Stimulated activated CD8-positive, alpha-beta memory T cell treated with anti-CD3 and anti-CD28 coated beads, Interleukin-12 subunit alpha, Interleukin-12 subunit beta, amount 100 ng/mL, for 24 hours (primary cell): ENCODE results near the gene SUPT3H.
A peak's percentile ranks its signal among the peaks of the same experiment; 100 is the strongest.

Experiments
- DNase-seq: peaks from one replicate; pipeline ENCODE4 v3.0.0-alpha.2; 2020; ENCODE audit errors: extremely low read depth

Gene SUPT3H

DNA sequence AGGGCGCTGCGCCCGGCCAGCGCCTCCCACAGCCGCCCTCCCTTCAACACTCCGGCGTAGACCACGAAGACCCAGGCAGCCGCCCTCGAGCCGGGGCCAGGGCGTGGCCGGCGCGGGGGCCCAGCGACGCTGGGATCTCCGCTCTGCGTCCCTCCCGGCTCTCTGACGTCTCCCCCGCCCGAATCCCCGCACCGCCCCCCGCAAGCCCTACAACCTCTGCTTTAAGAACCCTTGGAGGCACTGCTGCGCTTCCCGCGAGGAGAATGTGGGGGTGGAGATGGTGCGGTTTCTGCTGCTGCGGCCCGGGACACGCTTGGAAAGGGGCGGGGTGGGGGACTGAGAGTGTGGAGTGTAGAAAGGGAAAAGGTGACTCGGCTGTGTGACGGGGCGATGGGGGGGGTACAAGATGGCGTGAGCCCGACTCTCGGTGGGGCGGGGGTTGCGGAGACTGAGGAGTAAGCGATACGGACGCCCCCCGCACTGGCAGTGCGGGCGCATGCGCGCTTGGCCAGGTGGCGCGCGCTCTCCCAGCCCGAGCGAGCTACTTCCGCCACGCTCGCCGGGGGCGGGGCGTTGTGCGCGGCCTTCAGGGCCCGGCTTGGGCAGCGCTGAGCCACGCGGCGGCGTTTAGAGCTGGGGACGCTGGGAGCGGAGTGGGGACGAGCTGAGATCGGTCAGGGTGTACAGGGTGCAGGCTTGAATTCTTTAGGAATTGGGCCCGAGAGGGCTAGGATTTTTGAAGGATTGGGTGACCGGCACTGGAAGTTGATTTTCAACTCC lies at the start of gene SUPT3H:
SUPT3H (minus strand) TSS at position 381 of the 780 bp plus-strand sequence.
- DNase-seq, result peak; percentile 92

DNA sequence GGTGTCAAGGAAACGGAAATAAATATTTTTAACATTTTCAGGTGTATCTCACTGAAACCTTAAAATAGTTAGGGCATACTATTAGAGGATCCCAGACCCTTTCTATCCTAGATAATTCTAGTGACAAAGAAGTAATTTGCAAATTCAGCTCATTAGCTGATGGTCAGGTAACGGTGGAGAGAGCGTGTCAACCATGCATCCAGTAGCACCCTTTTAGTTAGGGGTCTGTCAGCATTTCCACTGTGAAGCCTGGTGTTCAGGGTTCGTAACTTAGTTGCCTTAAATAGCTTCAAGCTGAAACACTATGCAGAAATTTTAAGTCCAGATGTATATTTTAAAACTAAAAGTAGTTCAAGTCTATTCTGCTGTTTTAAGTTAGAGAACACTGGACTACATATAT lies 48.5 kb upstream of the SUPT3H start:
- no peak for DNase-seq

DNA sequence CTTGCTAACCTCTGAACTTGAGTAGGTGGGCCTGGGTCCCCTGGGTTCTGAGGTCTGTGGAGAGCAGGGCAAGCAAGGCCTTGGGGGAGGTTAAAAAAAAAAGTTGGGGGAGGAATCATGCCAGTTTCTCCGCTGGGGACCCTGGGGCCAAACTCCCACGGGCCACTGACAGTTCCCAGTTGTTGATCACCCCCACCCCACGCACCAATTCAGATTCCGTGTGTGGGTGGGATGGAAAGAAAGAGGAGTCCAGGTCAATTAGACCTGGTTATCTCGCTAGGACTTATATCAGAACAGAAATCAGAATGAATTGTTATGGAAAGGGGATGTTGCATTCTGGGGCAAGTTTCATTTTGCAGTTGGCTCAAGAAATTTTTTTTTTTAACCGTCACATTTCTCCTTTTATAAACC lies 46.7 kb upstream of the SUPT3H start:
- DNase-seq, result no peak

DNA sequence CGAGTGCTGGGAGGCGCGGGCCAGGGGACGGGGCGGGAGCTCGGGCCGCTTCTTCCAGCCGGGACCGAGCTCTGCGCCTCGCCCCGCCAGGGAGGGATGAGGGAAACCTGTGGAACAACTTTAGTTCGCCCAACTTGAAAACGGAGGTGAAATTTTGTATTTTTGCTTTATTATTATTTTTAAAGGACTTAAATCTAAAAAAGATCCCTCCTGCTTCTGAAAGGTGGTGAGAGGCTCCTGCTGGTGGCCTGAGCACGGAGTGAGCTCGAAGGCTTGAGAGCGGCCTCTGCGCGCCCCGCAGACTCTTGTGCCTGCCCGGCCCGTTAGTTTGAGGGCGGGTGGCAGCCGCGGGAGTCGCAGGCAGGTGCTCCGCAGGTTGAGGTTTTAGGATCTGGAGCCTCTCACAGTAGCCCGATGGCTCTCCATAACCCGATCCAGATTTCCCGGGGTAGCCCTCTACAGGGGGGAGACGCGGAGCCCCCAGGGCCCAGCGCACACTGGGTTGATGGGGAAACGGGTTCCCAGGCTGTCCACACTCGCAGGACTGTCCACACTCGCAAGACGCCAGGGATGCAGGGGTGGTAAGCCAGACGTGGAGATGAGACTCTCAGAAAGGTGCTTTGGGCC lies 46.2 kb upstream of the SUPT3H start:
- DNase-seq, result no peak

DNA sequence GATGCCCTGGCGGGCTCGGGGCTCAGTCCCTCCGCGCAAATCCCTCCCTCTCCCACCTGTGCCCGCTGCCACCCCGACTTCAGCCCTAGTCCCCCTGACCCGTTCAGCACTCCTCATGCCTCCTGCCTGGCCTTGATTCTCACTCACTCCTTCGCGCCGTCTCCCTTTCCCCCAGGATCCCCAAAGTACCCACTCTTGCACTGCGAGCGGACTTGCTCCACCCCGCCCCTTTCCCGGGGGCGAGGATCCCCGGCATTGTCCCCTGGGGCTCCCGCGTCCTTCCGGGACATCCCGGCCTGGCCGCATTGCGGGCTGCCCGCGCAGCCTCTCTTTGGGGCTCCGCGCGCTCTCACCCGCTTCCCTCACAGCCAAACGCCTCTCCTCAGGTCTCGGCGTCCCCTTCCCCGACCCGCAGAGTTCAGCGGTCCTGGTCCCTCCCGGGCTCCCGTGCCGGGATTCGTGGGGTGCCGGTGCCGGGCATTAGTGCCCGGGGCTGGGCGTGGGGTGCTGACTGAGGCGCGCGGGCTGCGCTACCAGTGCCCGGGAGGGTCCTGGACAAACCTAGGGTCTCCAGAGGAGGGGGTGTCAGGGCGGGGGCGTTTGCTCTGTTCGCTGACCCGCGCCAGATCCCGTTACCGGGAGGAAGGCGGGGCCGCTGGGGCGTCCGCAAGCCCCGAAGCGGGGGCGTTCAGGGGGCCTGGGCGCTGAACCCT lies 45.5 kb upstream of the SUPT3H start:
- no peak for DNase-seq

DNA sequence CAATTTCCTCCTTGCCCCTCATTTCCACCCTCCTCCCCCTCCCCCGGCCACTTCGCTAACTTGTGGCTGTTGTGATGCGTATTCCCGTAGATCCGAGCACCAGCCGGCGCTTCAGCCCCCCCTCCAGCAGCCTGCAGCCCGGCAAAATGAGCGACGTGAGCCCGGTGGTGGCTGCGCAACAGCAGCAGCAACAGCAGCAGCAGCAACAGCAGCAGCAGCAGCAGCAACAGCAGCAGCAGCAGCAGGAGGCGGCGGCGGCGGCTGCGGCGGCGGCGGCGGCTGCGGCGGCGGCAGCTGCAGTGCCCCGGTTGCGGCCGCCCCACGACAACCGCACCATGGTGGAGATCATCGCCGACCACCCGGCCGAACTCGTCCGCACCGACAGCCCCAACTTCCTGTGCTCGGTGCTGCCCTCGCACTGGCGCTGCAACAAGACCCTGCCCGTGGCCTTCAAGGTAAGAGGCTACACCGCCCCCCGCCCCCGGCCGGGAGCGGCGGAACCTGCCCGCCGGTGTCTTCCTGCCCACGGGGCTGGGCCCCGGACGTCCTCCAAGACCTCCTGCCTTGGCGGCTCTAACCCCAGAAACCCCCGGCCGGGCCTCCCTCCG lies 44.9 kb upstream of the SUPT3H start:
- DNase-seq, result no peak

DNA sequence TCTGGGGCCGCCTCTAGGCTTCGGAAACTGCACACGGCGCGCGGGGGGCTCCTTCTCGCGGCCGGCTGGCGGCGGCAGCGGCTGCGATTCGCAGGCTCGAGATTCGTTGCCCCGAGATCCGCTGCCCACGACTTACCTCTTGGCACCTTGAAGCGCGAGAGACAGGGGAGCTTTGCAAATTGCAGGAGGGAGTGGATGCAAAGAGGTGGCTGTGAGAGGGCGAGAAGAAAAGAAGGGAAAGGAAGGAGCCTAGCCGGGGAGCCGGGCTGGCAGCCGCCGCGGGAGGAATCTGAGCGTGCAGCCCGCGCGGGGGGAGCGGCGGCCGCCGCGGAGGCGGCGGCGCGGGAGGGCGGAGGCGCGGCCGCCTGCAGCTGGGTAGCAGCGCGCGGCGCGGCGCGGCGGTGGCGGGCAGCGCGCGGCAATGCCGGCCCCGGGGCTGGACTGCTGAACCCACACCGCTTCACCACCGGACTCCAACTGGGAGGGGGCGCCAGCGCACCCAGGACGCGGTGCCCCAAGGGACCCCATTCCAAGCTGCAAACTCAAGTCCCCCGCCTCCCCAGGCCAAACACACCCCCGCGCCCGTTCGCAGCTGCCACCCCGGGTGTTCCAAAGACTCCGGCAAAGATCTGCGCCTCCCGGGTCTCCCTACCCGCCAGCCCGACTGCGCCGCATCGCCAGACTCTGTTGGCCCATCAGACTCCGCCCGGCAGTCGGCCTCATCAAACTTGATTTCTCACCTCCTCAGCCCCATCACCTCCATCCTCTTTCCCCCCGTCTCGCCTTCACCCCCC lies 44.2 kb upstream of the SUPT3H start:
- DNase-seq, result no peak

DNA sequence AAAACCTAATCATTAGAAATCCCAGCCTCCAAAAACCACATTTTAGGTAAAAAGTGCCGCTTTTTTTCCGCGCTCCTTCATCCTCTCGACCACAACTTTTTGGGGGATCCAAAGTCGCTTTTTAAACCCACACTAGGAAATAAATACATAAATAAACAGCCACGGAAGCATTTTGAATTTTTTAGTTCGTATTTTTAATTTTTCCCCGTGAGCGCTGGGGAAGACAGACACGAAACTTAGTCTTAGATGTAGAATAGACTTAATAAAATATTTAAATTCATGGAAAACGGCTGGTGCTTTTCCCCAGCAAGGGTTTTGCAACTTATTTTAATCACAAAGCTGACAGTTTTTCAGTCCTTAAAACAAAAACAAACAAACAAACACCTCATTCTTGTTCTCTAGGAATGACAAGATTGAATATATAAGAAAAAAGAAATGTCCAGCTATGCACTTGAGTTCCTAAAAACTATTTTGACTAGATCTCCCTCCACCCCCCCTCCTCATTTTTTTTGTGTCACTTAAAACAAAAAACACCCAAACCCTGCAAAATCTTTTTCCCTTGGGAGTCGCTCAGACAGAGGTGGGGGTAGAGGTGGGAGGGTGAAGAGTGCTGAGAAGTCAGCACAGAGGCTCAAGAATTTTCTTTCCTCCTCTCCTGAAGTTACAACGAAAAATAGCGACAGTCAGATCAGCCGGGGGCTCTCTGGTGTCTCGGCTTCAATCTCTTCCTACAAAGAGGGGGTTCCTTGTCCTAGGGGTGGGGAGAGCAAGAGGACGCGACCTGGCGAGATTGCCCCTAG lies 43.4 kb upstream of the SUPT3H start:
- DNase-seq, result no peak

DNA sequence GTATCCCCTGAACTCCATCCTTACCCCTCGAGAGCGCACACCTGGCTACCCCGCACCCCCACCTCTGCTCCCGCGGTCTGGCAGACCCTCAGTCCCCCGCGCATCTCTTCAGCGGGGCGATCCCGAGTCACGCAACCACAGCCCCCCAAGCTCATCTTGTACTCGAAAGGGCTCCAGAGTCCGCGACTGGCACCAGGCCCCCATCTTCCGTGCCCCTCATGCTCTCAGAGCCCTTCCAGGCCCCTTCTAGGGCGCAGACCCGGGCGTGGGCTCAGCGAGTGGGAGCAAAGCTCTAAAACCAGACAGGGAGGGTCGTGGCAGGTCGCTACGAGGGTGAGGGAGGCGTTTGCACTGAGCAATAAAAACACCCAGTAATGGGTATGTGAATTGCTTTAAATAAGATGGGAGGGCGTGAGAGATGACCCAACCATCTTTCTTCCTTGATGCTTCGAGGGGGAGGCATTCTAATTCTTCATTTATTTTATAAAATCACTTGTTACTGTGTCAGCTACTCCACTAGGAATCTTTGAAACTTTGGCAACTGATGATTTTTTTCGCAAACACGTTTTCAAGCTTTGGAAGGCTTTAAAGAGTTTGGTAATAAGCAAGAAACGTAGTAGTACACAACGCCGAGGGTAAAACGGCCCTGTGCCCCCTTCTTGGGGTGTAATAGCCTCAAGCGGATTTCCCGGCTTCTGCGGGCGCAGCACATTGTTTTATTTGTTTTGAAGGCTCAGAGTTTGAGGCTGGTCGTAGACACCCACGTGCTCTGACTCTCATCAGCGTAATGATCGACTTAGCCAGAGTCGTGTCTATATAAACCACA lies 42.6 kb upstream of the SUPT3H start:
- DNase-seq, result no peak

DNA sequence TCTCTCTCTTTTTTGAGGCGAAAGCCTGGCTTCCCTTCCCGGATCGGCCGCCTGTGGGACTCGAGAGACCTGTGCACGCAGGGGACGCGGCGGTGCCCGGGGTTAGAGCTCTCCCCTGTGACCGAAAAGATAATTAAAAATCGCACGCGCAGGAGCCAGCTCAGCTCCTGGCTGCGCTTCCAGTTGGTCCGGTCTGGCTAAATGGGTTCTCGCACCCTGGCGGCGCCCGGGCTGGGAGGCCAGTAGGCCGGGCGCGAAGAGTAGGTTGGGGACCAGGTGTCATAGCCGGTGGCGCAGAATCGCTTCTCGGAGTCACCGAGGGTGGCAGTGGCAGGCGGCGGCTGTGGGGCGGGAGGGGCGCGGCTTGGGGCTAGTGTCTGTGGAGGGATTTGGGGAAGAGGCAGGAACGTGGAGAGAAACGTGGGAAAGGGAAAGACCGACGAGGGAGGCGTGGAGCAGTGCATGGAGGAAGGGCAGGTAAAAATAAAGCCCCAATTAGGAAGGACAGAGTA lies 41.9 kb upstream of the SUPT3H start:
- no peak for DNase-seq

DNA sequence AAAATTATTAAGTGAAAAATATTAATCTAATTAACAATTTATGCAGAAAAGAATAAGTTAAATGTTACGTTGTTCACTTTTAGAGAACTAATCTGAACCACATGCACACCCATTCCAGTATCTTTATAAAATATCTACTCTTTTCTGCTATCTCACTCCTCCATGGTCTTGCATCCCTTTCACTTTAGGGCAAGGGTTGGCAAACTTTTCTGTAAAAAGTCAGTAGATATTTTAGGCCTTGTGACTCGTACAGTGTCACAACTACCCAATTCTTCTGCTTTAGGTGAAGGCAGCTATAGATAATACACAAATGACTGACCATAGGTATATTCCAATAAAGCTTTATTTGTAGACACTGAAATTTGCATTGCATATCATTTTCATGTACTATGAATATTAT lies 39.7 kb upstream of the SUPT3H start:
- DNase-seq, result no peak

DNA sequence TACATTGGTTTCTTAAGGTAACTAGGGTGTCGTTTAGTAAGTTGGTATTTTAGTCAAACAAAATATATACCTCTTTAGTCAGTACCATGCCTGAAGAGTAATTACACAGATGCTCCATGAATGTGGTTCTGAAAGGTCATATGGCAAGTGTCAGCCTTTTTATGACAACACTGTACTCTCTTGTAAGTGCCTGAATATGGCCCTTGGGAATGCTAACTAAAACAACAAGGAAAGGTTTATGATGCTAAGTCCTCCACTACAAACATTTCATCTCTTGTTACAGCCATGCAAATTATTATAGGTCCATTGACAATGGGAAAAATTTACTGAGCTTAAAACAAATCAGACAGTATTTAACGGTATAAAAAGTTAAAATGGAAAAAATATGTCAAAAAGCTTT lies 39.0 kb upstream of the SUPT3H start:
- no peak for DNase-seq

DNA sequence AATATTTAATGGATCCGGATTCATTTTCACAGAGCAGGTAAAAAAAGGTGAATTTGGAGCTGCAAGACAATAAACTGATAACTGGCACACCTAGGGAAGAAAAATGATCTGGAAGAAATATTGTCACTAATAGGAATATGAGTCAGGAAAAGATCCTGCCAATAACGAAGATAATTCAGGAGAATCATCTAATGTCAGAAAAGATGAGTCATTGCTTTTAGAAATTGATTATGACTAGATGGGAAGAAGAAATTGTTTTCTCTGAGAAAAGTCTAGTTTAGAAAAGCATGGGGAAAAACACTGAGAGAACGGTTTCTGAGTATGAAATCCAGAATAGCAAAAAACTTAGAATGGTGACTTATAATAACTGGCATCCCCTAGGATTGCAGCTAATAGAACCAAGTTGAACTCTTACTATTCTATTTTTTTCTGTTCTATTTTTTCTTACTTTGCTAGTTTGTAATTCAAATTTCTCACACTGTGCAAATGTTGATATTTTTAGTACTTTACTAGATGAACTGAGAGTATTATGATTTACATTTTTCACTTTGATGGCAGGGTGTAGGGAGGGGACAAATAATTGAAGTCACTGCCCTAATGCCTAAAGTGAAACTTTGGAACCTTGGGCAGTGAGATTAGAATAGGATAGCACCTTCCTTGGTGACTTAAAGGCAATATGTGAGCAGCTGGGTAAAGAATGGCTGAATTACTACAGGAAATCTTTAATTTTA lies 38.2 kb upstream of the SUPT3H start:
- no peak for DNase-seq

DNA sequence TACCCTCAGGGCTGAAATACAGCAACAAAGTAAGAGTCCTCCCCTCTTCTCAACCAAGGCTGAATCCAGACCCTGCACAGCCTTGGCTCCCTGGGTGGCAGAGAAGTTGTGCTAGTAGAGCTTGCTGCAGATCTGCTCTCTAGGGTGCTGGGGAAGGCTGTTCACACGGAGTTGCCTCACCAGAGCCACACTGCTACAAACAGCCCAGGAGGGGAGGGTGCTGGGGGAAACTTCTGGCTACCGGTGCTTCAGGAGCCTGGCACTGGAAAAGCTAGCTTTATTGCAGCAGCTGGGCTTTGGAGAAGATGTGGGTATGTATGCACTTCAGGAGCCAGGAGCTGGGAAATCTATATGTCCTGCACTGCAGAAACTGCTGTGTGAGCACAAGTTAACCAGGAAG lies 37.6 kb upstream of the SUPT3H start:
- DNase-seq, result no peak

DNA sequence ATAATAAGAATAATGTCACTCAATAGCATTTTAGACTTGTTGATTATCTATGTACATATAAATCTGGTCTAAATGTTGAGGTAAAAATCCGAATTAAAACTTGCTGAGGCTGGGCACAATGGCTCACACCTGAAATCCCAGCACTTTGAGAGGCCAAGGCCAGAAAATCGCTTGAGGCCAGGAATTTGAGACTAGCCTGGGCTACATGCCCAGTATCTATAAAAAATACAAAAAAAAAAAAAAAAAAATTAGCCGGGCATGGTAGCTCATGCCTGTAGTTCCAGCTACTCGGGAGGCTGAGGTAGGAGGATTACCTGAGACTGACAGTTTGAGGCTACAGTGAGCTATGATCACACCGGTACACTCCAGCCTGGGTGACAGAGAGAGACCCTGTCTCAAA lies 34.2 kb upstream of the SUPT3H start:
- DNase-seq, result no peak

DNA sequence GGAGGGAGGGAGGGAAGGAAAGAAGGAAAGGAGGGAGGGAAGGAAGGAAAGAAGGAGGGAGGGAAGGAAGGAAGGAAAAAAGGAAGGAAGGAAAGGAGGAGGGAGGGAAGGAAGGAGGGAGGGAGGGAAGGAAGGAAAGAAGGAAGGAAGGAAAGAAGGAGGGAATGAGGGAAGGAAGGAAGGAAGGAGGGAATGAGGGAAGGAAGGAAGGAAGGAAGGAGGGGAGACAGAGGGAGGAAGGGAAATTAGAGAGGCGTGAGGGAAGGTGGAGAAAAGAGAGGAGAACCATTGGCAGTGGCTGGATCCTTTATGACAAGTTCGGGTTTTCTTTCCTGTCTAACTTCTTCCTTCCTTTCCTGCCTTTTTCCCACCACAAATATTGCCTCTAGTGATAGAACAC lies 22.3 kb upstream of the SUPT3H start:
- no peak for DNase-seq

DNA sequence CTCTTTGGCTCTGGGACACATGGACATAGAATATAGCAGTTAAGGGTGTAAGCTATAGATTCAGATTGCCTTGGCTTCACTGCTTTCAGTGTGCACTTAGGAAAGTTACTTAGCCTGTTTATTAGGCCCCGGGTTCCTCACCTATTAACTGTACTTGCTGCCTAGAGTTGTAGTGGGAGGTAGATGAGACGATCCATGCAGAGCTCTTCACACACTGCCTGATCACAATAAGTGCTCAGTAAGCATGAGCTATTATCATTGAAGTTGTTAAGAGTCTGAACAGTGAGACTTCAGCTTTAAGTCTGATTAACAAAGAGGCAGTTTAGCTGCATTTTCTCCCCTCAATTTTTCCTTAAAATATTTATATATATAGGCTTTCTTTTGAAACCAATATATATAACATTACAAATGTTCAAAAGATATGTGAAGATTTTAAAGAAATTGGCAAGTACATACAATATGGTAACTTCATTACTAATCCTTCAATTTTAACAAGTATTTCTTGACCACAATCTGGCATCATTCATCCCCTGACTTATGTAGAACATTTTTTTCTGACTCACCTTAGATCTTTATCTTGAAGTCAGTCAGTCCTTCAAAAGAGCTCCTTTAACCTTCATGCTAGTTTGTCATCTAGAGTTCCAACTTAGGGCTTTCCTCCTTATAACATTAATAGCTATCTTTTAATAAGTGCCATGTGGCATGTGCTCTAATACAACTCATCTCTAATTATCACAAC lies 20.5 kb upstream of the SUPT3H start:
- no peak for DNase-seq

DNA sequence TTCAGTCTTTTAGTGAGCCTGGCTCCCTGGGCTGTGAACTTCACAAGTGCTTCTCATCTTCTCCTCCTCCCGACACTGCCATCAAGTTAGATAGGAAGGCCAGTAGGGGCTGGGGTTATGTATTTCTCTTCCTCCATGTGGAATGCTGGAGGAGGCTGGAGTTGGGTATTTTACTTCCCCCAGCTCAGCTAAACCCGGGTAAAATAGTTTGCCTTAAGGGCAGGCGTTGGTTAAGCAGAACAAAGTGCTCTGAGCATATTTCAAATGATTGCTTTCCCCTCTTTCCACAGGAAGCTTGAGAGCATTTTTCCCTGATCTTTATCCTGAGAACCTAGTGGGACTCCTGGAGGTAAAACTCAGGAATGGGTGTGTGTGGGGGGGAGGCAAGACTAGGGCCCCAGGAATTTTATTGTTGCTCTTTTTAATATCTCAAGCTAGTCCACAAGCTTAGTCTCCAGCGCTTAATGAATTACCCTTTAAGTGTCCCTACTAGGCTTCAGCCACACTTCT lies 16.9 kb upstream of the SUPT3H start:
- no peak for DNase-seq
